GM12892 (cell line): ENCODE measurements around the gene FBXW7.

Experiments used
- DNase-seq: peaks from one replicate; pipeline ENCODE4 v3.0.0; 2011; ENCODE audit not compliant: insufficient read length
- FAIRE-seq: peaks from 2 replicates; lab custom pipeline; 2011; peaks lifted over from hg19 to GRCh38; lab: Jason Lieb, UNC
- POLR2A ChIP-seq: IDR thresholded peaks from 2 replicates; pipeline ENCODE4 v1.6.1; 2011; ENCODE audit warnings: low read depth, low read length, control low read depth
- POLR2AphosphoS5 ChIP-seq: IDR thresholded peaks from 2 replicates; pipeline ENCODE4 v1.6.1; 2011; ENCODE audit warnings: low read depth, low read length, control low read depth
- TAF1 ChIP-seq: IDR thresholded peaks from 2 replicates; pipeline ENCODE4 v1.6.1; 2011; ENCODE audit warnings: low read depth, mild to moderate bottlenecking, control low read depth, low read length, borderline replicate concordance

The FBXW7 gene

DNA sequence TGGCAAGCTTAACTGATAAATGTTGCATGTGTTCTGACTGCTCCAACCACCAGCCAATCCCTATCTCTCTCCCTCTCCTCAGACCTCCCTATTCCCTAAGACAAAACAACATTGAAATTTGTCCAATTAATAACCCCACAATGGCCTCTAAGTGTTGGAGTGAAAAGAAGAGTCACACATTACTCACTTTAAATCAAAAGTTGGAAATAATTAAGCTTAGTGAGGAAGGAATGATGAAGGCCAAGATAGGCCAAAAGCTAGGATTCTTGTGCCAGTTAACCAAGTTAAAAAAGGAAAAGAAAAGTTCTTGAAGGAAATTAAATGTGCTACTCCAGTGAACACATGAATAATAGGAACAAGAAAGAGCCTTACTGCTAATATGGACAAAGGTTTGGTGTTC lies 55.6 kb downstream of the FBXW7 start:
- DNase-seq: no peak
- TF ChIP-seq POLR2A: no peak
- TF ChIP-seq TAF1: no peak
- TF ChIP-seq POLR2AphosphoS5: no peak
- peak; percentile 54 for FAIRE-seq

DNA sequence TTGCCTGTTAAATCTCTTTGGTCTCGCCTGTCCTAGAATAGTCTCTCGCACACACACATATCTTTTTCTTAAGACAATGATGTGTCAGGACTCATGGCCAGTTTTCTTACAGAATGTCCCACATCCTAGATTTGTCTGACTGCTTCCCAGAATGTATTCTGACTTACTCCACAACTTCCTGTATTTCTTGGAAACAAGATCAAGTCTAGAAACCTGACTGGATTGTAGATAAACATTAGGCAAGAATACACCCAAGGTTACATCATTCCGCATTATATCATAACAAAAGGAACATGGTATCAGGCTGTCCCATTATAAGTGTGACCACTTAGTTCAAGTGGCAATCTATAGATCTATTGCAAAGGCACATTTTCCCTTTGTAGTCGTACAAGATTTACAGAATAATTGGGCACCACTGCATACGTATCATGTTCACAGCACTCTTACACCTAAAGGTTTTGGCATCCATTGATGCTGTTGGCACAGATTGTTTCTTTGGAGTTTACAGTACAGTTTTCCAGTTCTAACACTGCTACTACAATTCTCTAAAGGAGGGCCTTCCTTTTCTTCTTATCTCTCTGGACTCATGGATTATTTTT lies 56.4 kb downstream of the FBXW7 start:
- FAIRE-seq (peak; percentile 61), DNase-seq (no peak)
- TF ChIP-seq TAF1 (no peak), POLR2AphosphoS5 (no peak), POLR2A (no peak)

DNA sequence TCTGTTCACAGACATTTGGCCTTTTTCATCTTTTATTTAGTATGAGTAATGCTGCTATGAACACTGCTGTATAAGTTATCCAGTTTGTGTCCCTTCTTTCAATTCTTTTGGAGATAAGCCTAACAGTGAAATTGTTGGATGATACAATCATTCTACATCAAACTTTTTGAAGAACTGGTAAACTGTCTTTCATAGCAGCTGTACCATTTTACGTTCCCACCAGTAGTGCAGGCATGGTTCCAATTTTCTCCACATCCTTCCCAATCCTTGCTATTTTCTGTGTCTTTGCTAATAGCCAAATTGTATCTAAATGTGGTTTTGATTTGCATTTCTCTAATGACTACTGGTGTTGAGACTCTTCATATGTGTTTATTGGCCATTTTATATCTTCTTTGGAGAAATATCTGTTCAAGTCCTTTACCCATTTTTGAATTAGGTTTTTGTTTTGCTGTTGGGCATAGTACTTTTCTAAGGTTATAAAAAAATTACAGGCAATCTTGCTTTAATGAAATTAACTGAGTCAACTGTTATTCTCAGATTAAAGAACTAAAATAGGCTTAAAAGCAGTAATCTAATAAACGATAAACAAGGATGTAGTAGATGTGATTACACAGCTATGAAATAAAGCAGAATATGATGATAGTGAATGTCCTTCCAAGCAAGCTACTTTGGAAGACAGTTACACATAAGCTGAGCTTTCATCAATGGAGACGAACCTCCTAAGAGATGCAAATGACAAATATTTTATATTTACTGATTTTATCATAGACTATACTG lies 57.2 kb downstream of the FBXW7 start:
- FAIRE-seq (no peak), DNase-seq (no peak)
- TF ChIP-seq POLR2A: no peak
- TF ChIP-seq TAF1: no peak
- no peak for TF ChIP-seq POLR2AphosphoS5

DNA sequence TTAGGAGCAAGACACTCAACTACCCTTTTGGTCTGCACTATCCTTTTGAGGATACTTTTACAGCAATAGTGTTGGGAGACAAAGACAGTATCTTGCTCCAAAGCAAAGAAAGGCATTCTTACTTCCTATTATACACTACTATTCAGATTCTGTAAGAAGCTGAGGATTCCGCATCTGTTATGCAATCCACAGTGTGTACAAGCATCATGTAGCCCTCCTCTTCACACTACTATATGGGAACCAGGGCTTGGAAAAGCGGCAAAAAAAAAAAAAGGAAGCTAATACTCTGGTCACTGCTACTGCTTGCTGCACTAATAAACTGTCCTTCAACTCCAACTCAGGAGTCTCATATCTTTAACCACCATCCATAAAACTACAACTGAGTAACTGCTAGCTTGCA lies 59.1 kb downstream of the FBXW7 start:
- TF ChIP-seq POLR2A: no peak
- no peak for TF ChIP-seq TAF1
- no peak for TF ChIP-seq POLR2AphosphoS5
- DNase-seq: no peak
- no peak for FAIRE-seq

DNA sequence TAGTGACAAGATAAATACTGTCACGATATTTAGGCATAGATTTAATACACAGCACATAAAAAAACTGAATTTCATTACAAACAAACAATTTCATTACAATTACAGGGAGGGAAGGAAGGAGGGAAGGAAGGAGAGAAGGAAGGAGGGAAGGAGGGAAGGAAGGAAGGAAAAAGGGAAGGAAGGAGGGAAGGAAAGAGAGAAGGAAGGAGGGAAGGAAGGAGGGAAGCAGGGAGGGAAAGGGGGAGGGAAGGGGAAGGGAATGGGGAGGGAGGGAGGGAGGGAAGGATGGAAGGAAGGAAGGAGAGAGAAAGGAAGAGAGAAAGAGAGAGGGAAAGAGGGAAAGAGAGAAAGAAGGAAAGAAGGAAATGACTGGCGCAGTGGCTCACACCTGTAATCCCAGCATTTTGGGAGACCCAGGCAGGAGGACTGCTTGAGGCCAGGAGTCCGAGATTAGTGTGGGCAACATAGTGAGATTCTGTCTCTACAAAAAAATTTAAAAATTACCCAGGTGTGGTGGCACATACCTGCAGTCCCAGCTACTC lies 64.6 kb downstream of the FBXW7 start:
- DNase-seq (no peak), FAIRE-seq (peak; percentile 9)
- no peak for TF ChIP-seq POLR2A
- no peak for TF ChIP-seq POLR2AphosphoS5

DNA sequence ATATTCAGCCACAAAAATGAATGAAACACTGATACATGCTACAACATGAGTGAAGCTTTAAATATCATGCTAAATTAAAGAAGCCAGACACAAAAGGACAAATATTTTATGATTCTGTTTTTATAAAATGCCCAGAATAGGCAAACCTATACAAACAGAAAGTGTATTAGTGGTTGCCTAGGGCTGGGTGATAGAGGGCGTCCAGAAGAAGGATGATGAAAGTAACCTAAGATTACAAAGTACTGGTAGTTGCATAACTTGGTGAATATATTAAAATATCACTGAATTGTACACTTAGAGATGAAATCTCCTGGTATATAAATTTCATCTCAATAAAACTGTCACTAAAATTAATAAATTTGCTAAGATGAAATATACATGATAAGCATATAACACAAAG lies 67.5 kb downstream of the FBXW7 start:
- DNase-seq: no peak
- FAIRE-seq: no peak
- no peak for TF ChIP-seq TAF1
- TF ChIP-seq POLR2A: no peak
- TF ChIP-seq POLR2AphosphoS5: no peak

DNA sequence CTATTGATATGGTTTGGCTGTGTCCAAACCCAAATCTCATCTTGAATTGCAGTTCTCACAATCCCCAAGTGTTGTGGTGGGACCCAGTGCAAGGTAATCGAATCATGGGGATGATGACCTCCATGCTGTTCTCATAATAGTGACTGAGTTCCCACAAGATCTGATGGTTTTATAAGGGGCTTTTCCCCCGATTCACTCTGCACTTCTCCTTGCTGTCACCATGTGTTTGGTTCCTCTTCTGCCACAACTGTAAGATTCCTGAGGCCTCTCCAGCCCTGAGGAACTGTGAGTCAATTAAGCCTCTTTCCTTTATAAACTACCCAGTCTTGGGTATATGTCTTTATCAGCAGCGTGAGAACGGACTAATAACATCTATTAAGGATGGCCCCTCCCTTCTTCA lies 68.8 kb downstream of the FBXW7 start:
- FAIRE-seq (no peak), DNase-seq (no peak)
- no peak for TF ChIP-seq TAF1
- no peak for TF ChIP-seq POLR2AphosphoS5
- TF ChIP-seq POLR2A: no peak

DNA sequence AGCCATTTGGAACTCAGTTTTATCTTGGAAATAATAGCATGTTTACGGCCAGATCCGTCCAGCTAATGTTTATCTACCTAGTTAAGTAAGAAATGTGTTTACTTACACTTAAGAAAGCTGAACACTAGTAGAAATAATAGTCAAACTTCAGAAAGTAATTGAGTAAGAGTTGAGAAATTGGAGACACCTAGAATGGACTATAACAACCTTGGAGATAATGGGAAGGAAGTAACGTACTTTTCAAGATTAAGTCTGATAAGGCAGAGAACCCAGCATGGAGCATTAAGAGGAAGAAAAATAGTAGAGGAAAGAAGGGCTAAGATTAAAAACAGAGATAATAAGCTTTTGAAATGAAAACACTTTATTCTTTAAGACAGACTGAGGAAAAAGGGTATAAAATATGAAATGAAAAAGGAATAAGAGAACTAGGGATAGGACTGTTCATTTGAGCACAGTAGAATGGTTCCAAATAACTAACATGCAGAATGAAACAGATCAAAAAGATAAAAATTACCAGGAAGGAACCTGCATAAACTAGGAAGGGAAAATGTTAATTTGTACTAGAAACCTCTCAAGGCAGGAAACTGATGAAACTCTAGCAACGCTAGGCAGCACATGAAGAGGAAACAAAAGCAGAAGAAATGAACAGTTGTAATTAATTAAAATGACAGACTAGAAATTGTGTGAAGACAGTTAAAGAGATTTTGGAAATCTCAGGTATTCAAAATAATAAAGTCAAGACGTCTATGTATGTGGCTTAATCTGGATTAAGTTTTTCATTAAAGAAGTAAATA lies 71.7 kb downstream of the FBXW7 start:
- TF ChIP-seq POLR2AphosphoS5 (no peak), POLR2A (no peak), TAF1 (no peak)
- DNase-seq: no peak
- FAIRE-seq: peak; percentile 30

DNA sequence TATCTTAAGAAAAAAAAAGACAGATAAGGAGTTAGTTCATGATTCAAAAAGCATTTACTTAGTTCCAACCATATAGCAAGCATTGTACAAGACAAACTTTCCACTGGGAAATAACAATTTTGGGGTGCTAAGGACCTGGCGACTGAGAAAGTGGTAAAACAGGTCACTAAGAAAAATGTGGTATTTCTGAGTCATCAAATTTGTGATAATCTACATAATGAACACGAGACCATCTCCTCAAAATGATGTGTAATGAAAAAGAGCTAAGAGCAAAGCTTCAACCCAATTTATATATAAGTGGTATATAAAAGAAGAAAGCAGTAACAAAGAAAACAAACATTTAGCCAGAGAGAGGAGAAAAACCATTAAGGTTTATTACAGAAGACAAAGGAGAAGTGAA lies 72.3 kb downstream of the FBXW7 start:
- no peak for DNase-seq
- no peak for FAIRE-seq
- no peak for TF ChIP-seq POLR2A
- no peak for TF ChIP-seq TAF1
- no peak for TF ChIP-seq POLR2AphosphoS5

DNA sequence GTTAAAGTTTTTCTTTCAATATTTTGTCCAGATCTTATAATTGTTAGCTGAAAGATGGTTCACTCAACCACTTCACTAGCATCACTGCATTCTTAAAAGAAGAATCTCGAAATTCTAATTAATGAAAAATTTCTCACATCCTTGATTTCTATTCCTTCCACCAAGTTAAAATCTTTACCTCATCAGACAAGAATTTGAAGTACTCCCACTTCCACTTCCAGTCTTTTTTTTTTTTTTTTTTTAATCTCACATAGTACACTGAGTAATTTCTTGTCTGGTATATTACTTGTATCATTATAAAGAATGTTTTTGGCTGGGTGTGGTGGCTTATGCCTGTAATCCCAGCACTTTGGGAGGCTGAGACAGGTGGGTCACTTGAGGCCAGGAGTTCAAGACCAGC lies 73.2 kb downstream of the FBXW7 start:
- TF ChIP-seq POLR2AphosphoS5: no peak
- no peak for TF ChIP-seq POLR2A
- no peak for TF ChIP-seq TAF1
- FAIRE-seq (no peak), DNase-seq (no peak)

DNA sequence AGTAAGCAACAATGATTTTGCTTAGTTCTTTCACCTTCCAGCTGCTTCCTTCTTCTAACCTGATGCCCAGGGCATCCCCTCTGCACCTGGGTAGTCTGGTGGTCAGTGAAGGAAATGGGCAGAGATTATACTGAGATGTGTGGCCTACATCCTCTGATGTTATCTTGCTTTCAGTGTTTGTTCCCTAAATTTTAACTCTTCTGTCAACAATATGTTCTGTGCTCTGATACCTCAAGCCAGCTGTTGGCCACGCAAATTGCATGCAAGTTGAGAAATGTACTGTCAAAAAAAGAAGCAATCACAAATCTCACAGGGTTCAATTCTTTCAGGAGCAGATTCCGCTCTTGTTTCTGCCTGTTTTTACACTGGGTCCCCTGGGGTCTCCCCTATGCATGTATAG lies 73.8 kb downstream of the FBXW7 start:
- FAIRE-seq (peak; percentile 95), DNase-seq (no peak)
- TF ChIP-seq TAF1 (no peak), POLR2AphosphoS5 (no peak), POLR2A (no peak)
